ENCODE results near the gene PCYT2. TPM values are rescaled to one million over a fixed set of nuclear protein-coding genes. Genes with fewer than 3 reads are reported as not detected.
A peak's percentile ranks its signal among the peaks of the same experiment; 100 is the strongest.

PCYT2 gene
- total RNA-seq, 4 donors from 2014 or later: 36.0 to 64.9 (median 46.6) TPM

- Histone ChIP-seq H3K36me3 (peaks cover 0 to 26% (median 3%) of the 10 kb centered on the region in 3 donors), H3K27ac (peak overlapping the region in 1 of 4 donors; percentile 62), H3K4me1 (peaks cover 0 to 66% (median 44%) of the 10 kb centered on the region in 4 donors), H3K9me3 (no peaks in the 10 kb centered on the region), H3K4me3 (no peak overlapping the region), H3K27me3 (no peaks in the 10 kb centered on the region)
- TF ChIP-seq POLR2A (IDR thresholded peaks at IDR 0.05) (no peak), EP300 (IDR thresholded peaks at IDR 0.05) (no peak), CTCF (IDR thresholded peaks at IDR 0.05) (no peak)
- WGBS, 2 donors: 60 to 61% methylated on average over 19 to 20 of the region's 21 CpGs
- no peak for DNase-seq (ENCODE audit: low spot score in 2 of 2)
Observed at GRCh38 chr17:81924557-81925532, 13.6 kb upstream of the PCYT2 start.

DNA sequence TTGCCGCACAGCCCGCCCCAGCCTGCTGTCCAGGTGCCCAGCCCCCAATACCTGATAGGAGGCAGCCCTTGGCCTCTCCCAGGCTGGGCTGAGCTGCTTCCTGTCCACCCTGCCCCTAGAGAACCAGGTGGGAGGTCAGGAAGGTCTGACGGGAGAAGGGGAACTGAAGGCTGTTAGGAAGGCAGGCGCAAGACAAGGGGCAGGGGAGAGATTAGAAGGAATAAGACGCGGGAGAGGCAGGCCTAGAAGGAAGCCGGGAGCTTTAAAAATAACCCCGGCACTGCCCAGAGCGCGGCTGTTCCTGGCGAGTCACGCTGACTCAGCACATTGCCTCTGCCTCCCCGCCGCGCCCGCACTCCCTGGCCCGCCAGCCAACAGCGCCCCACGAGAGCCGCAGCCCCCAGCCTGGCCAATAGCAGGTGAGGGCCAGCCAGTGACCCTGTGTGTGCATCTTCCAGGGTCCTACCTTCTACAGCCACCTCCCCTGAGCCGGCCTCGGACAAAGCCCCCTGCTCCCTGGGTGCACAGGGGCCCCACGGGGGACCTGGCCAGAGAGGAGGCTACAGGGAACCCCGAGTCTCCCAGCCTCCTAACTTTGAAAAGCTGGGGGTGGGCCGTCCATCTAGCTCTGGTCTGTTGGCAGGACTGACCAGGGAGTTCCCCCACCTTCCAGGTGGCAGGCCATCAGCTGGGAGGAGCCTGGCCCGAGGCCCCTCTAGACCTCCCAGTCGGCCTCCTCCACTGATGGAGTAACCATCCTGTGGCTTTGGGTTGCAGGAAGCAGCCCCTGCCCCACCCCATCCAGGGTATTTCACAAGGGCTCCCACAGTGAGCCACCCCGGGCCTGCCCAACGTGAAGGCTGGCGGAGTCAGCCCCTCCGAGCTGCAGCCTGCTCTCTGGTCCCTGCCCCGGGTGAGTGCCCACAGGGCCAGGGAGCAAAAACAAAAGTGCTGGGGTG, 12.4 kb upstream of the PCYT2 start:
- Histone ChIP-seq H3K27ac (peak overlapping the region in 3 of 4 donors; percentile 39 to 62 (median 56)), H3K4me3 (peak overlapping the region in 2 of 4 donors; percentile 26 to 34), H3K9me3 (no peaks in the 10 kb centered on the region), H3K4me1 (peaks cover 0 to 69% (median 40%) of the 10 kb centered on the region in 4 donors), H3K27me3 (no peaks in the 10 kb centered on the region), H3K36me3 (peaks cover 0 to 36% (median 3%) of the 10 kb centered on the region in 3 donors)
- DNase-seq (ENCODE audit: low spot score in 2 of 2): peak; percentile 36 to 46
- TF ChIP-seq EP300 (IDR thresholded peaks at IDR 0.05): no peak
- no peak for TF ChIP-seq POLR2A (IDR thresholded peaks at IDR 0.05)
- TF ChIP-seq CTCF (IDR thresholded peaks at IDR 0.05): no peak
- 17 to 27% methylated on average over 25 to 28 of the region's 32 CpGs for WGBS, 2 donors

DNA sequence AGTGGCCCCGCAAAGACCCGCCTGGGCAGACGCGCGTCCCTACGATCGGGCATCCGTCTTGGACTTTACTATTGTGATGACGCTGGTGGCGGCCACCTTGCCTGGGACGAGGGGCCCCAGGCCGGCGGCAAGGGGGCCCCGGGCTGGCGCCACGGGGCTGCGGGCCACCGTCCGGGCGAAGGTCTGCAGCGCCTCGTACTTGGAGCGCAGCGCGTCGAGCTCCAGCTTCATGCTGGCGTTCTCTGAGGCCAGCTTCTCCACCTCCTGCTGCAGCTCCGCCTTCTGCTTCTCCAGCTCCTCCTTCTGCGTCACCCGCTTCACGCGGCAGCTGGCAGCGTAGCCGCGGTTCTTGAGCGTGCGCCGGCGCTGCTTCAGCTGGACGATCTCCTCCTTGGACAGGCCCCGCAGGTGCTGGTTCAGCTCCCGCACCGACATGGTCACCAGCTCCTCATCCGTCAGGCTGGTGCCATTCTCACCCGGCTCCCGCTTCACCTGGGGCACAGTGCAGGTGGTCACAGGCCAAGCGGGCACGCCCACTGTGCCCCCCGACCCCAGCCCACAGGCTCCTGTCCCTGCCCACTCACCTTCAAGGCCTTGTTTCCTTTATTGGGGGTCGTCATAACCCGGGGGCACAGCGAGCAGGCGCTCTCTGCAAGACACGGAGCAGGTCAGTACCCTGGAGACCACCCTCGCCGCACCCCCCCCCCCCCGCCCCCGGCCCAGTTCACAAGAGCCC, 11.5 kb upstream of the PCYT2 start:
- no peak for DNase-seq (ENCODE audit: low spot score in 2 of 2)
- H3K4me1 ChIP-seq: peaks cover 0 to 66% (median 38%) of the 10 kb centered on the region in 4 donors

More for the DNA sequence above, 11.5 kb upstream of the PCYT2 start:
- Histone ChIP-seq H3K27ac (peak overlapping the region in 3 of 4 donors; percentile 39 to 62 (median 56)), H3K27me3 (no peaks in the 10 kb centered on the region), H3K4me3 (peak overlapping the region in 2 of 4 donors; percentile 26 to 34), H3K36me3 (peaks cover 0 to 36% (median 3%) of the 10 kb centered on the region in 3 donors), H3K9me3 (no peaks in the 10 kb centered on the region)
- TF ChIP-seq CTCF (IDR thresholded peaks at IDR 0.05) (no peak), EP300 (IDR thresholded peaks at IDR 0.05) (no peak), POLR2A (IDR thresholded peaks at IDR 0.05) (no peak)
- 87 to 88% methylated on average over 52 to 57 of the region's 58 CpGs for WGBS, 2 donors
